ENCODE results near the gene RAB37. TPM values are rescaled to one million over a fixed set of nuclear protein-coding genes. Genes with fewer than 3 reads are reported as not detected.

The RAB37 gene
- total RNA-seq, 1 experiment from 2014 or later, result 8.9 TPM

DNA sequence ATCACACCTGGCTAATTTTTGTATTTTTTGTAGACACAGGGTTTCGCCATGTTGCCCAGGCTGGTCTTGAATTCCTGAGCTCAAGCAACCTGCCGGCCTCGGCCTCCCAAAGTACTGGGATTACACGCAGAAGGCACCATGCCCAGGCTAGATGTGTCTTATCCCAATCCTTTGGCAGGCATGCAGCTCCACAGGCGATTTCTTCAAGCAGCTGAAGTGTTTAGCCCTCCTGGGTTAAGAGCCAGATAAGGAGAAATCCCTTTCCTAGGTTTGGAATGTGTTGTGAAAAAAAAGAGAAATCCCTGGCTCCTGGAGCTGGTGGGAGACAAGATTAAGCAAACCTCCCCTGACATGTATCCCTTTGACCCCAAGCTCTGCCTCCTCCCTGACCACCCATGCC is 9.3 kb downstream of the RAB37 start:
- ChIA-PET CTCF (interaction anchor here (0.6 to 4.5 kb wide), 21 partner anchors 9 to 638 kb away, joined by 3 to 262 read pairs (median 11); partner anchors contain the start of genes GRIN2C, NAT9, RAB37 and USH1G), POLR2A (interaction anchor here (1.4 to 3.0 kb wide), 4 partner anchors 10 to 29 kb away, joined by 4 to 14 read pairs (median 8); partner anchors contain the start of gene NAT9)
- Mint-ChIP-seq H3K27me3 (ENCODE audit: low read depth) (peaks cover 3% of the 10 kb centered on the region; the same call in 1 of the 2 replicates), H3K4me3 (peak overlapping the region; percentile 2; the same call in 1 of the 2 replicates), H3K9me3 (peaks cover 7% of the 10 kb centered on the region; the same call in 1 of the 2 replicates), H3K4me1 (peaks cover 62% of the 10 kb centered on the region), H3K36me3 (peaks cover 3% of the 10 kb centered on the region; the same call in 1 of the 2 replicates), H3K27ac (peak overlapping the region; percentile 84)
- TF ChIP-seq CREB1 (CRISPR knock-in tag; IDR thresholded peaks at IDR 0.05) (no peak), ZNF263 (CRISPR knock-in tag; IDR thresholded peaks at IDR 0.05; ENCODE audit: low read depth) (no peak), RELA (CRISPR knock-in tag; IDR thresholded peaks at IDR 0.05; ENCODE audit: borderline replicate concordance) (no peak), IRF2 (CRISPR knock-in tag; IDR thresholded peaks at IDR 0.05; ENCODE audit: borderline replicate concordance, low read depth) (no peak), ZNF232 (CRISPR knock-in tag; IDR thresholded peaks at IDR 0.05) (no peak), ZNF138 (CRISPR knock-in tag; conservative IDR thresholded peaks at IDR 0.05) (no peak), NR1H2 (CRISPR knock-in tag; IDR thresholded peaks at IDR 0.05) (no peak)
- TF ChIP-seq, protein P1, sequence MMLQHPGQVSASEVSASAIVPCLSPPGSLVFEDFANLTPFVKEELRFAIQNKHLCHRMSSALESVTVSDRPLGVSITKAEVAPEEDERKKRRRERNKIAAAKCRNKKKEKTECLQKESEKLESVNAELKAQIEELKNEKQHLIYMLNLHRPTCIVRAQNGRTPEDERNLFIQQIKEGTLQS (CRISPR knock-in tag; conservative IDR thresholded peaks at IDR 0.05), result no peak
- TF ChIP-seq, protein P2, sequence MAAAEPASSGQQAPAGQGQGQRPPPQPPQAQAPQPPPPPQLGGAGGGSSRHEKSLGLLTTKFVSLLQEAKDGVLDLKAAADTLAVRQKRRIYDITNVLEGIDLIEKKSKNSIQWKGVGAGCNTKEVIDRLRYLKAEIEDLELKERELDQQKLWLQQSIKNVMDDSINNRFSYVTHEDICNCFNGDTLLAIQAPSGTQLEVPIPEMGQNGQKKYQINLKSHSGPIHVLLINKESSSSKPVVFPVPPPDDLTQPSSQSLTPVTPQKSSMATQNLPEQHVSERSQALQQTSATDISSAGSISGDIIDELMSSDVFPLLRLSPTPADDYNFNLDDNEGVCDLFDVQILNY (CRISPR knock-in tag; IDR thresholded peaks at IDR 0.05), result no peak
- TF ChIP-seq, protein P3, sequence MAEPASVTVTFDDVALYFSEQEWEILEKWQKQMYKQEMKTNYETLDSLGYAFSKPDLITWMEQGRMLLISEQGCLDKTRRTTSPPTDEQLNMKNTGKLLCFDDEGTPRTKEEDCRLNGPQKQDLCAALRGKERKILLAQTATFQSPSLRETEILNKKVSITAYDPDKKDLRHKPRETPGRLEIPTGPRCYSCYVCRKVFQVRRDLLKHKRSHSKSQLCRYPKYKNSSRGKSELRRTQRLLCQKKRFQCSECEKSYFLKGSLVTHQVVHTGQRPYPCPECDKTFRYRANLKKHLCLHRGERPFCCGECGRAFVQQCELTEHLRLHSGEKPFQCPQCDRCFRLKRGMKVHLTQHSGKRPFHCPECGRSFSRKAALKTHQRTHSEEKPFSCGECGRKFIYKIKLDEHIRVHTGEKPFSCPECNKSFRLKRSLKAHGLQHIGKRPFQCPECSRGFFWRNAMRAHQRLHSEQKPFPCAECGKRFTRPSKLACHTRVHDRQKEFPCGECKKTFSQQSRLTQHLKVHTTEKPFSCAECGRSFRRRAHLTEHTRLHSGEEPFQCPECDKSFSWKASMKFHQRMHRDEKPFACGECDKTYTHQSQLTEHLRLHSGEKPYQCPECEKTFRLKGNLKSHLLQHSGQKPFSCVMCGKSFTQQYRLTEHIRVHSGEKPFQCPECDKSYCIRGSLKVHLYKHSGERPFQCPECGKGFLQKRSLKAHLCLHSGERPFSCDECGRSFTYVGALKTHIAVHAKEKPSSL (CRISPR knock-in tag; conservative IDR thresholded peaks at IDR 0.05), result no peak
- TF ChIP-seq, protein P4, sequence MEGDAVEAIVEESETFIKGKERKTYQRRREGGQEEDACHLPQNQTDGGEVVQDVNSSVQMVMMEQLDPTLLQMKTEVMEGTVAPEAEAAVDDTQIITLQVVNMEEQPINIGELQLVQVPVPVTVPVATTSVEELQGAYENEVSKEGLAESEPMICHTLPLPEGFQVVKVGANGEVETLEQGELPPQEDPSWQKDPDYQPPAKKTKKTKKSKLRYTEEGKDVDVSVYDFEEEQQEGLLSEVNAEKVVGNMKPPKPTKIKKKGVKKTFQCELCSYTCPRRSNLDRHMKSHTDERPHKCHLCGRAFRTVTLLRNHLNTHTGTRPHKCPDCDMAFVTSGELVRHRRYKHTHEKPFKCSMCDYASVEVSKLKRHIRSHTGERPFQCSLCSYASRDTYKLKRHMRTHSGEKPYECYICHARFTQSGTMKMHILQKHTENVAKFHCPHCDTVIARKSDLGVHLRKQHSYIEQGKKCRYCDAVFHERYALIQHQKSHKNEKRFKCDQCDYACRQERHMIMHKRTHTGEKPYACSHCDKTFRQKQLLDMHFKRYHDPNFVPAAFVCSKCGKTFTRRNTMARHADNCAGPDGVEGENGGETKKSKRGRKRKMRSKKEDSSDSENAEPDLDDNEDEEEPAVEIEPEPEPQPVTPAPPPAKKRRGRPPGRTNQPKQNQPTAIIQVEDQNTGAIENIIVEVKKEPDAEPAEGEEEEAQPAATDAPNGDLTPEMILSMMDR (IDR thresholded peaks at IDR 0.05), result no peak
- TF ChIP-seq, protein P5, sequence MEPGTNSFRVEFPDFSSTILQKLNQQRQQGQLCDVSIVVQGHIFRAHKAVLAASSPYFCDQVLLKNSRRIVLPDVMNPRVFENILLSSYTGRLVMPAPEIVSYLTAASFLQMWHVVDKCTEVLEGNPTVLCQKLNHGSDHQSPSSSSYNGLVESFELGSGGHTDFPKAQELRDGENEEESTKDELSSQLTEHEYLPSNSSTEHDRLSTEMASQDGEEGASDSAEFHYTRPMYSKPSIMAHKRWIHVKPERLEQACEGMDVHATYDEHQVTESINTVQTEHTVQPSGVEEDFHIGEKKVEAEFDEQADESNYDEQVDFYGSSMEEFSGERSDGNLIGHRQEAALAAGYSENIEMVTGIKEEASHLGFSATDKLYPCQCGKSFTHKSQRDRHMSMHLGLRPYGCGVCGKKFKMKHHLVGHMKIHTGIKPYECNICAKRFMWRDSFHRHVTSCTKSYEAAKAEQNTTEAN (CRISPR knock-in tag; IDR thresholded peaks at IDR 0.05), result no peak
- DNase-seq (ENCODE audit: low spot score) (no peak), ATAC-seq (no peak)

DNA sequence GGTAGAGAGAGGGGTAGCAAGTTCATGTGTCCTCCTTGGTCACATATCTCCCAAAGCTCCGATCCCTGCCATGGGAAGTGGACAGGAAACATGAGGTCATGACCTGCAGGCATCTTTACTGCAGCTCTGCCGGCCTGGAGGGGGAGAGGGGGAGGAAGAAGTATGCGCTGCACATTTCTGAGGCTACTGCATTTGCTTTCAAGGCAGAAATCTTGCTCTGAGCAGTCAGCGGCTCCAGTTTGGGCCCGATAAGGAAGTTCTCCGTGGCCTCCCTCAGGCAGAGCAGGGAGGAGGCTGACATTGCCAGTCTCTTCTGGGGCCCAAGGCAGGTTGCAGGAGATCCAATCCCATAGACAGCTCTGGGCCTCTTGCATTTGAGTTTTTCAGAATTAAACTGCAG is 9.9 kb downstream of the RAB37 start:
- peak overlapping the region; percentile 2; the same call in 1 of the 2 replicates for H3K4me3 Mint-ChIP-seq
- peaks cover 61% of the 10 kb centered on the region for H3K4me1 Mint-ChIP-seq
- peaks cover 3% of the 10 kb centered on the region; the same call in 1 of the 2 replicates for H3K27me3 Mint-ChIP-seq (ENCODE audit: low read depth)
- peaks cover 3% of the 10 kb centered on the region; the same call in 1 of the 2 replicates for H3K36me3 Mint-ChIP-seq
- ATAC-seq (no peak), DNase-seq (ENCODE audit: low spot score) (no peak)
- peaks cover 7% of the 10 kb centered on the region; the same call in 1 of the 2 replicates for H3K9me3 Mint-ChIP-seq
- POLR2A ChIA-PET, result interaction anchor here (1.4 to 3.0 kb wide), 4 partner anchors 11 to 126 kb away, joined by 3 to 14 read pairs (median 8); partner anchors contain the start of genes FDXR and NAT9
- CTCF ChIA-PET, result interaction anchor here (0.6 to 4.5 kb wide), 16 partner anchors 10 to 668 kb away, joined by 3 to 262 read pairs (median 12); partner anchors contain the start of genes GRIN2C, NAT9 and RAB37
- TF ChIP-seq, protein P5 (CRISPR knock-in tag; IDR thresholded peaks at IDR 0.05), result no peak
- H3K27ac Mint-ChIP-seq, result peak overlapping the region; percentile 84

DNA sequence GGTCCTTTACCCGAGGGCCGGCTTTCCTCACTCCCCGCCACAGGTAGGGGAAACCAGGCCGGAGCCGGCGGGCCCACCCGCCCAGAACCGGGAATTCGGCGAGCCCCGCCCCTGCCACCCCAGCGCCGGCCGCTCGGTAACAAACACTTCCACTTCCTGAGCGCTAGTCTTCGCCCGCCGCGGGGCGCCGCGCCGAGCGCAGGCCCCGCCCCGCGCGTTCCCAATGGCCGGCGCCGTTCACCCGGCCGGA is 11.1 kb downstream of the RAB37 start:
- ATAC-seq, result no peak
- ChIA-PET POLR2A (interaction anchor here (1.5 kb wide), 1 partner anchor 125 kb away, joined by 3 read pairs; the partner anchor contains the start of gene FDXR), CTCF (interaction anchor here (4.5 kb wide), 3 partner anchors 10 to 91 kb away, joined by 91 to 262 read pairs (median 115); partner anchors contain the start of gene NAT9)
- Mint-ChIP-seq H3K4me3 (peak overlapping the region; percentile 61), H3K27me3 (ENCODE audit: low read depth) (peaks cover 3% of the 10 kb centered on the region; the same call in 1 of the 2 replicates), H3K36me3 (peaks cover 8% of the 10 kb centered on the region), H3K4me1 (peaks cover 64% of the 10 kb centered on the region), H3K9me3 (peaks cover 7% of the 10 kb centered on the region; the same call in 1 of the 2 replicates), H3K27ac (no peak overlapping the region)
- DNase-seq (ENCODE audit: low spot score), result peak; percentile 93
- TF ChIP-seq, protein P6, sequence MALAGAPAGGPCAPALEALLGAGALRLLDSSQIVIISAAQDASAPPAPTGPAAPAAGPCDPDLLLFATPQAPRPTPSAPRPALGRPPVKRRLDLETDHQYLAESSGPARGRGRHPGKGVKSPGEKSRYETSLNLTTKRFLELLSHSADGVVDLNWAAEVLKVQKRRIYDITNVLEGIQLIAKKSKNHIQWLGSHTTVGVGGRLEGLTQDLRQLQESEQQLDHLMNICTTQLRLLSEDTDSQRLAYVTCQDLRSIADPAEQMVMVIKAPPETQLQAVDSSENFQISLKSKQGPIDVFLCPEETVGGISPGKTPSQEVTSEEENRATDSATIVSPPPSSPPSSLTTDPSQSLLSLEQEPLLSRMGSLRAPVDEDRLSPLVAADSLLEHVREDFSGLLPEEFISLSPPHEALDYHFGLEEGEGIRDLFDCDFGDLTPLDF (CRISPR knock-in tag; IDR thresholded peaks at IDR 0.05), result no peak
- no peak for TF ChIP-seq ZNF396 (CRISPR knock-in tag; IDR thresholded peaks at IDR 0.05; ENCODE audit: borderline replicate concordance)
- TF ChIP-seq, protein P7, sequence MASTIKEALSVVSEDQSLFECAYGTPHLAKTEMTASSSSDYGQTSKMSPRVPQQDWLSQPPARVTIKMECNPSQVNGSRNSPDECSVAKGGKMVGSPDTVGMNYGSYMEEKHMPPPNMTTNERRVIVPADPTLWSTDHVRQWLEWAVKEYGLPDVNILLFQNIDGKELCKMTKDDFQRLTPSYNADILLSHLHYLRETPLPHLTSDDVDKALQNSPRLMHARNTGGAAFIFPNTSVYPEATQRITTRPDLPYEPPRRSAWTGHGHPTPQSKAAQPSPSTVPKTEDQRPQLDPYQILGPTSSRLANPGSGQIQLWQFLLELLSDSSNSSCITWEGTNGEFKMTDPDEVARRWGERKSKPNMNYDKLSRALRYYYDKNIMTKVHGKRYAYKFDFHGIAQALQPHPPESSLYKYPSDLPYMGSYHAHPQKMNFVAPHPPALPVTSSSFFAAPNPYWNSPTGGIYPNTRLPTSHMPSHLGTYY (CRISPR knock-in tag; IDR thresholded peaks at IDR 0.05), result no peak
- TF ChIP-seq, protein P8, sequence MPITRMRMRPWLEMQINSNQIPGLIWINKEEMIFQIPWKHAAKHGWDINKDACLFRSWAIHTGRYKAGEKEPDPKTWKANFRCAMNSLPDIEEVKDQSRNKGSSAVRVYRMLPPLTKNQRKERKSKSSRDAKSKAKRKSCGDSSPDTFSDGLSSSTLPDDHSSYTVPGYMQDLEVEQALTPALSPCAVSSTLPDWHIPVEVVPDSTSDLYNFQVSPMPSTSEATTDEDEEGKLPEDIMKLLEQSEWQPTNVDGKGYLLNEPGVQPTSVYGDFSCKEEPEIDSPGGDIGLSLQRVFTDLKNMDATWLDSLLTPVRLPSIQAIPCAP (CRISPR knock-in tag; IDR thresholded peaks at IDR 0.05), result no peak
- TF ChIP-seq, protein P9, sequence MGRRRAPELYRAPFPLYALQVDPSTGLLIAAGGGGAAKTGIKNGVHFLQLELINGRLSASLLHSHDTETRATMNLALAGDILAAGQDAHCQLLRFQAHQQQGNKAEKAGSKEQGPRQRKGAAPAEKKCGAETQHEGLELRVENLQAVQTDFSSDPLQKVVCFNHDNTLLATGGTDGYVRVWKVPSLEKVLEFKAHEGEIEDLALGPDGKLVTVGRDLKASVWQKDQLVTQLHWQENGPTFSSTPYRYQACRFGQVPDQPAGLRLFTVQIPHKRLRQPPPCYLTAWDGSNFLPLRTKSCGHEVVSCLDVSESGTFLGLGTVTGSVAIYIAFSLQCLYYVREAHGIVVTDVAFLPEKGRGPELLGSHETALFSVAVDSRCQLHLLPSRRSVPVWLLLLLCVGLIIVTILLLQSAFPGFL (CRISPR knock-in tag; IDR thresholded peaks at IDR 0.05; ENCODE audit: borderline replicate concordance), result no peak

Data from WTC11 (cell line).